RCC 7860 (cell line): ENCODE data around the gene RPTOR.
"Not testable (repeated sequence)": the region's sequence is repeated elsewhere in the genome, so short reads cannot be mapped to it uniquely, and the experiment has no call there.

ENCODE experiments used
- DNase-seq: peaks from one replicate; pipeline ENCODE4 v3.0.0-alpha.2; 2015; ENCODE audit warnings: low spot score
- FAIRE-seq: peaks from 2 replicates; lab custom pipeline; 2012; peaks lifted over from hg19 to GRCh38; lab: Jason Lieb, UNC

Gene RPTOR, protein sequence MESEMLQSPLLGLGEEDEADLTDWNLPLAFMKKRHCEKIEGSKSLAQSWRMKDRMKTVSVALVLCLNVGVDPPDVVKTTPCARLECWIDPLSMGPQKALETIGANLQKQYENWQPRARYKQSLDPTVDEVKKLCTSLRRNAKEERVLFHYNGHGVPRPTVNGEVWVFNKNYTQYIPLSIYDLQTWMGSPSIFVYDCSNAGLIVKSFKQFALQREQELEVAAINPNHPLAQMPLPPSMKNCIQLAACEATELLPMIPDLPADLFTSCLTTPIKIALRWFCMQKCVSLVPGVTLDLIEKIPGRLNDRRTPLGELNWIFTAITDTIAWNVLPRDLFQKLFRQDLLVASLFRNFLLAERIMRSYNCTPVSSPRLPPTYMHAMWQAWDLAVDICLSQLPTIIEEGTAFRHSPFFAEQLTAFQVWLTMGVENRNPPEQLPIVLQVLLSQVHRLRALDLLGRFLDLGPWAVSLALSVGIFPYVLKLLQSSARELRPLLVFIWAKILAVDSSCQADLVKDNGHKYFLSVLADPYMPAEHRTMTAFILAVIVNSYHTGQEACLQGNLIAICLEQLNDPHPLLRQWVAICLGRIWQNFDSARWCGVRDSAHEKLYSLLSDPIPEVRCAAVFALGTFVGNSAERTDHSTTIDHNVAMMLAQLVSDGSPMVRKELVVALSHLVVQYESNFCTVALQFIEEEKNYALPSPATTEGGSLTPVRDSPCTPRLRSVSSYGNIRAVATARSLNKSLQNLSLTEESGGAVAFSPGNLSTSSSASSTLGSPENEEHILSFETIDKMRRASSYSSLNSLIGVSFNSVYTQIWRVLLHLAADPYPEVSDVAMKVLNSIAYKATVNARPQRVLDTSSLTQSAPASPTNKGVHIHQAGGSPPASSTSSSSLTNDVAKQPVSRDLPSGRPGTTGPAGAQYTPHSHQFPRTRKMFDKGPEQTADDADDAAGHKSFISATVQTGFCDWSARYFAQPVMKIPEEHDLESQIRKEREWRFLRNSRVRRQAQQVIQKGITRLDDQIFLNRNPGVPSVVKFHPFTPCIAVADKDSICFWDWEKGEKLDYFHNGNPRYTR (N-terminal part only)

DNA sequence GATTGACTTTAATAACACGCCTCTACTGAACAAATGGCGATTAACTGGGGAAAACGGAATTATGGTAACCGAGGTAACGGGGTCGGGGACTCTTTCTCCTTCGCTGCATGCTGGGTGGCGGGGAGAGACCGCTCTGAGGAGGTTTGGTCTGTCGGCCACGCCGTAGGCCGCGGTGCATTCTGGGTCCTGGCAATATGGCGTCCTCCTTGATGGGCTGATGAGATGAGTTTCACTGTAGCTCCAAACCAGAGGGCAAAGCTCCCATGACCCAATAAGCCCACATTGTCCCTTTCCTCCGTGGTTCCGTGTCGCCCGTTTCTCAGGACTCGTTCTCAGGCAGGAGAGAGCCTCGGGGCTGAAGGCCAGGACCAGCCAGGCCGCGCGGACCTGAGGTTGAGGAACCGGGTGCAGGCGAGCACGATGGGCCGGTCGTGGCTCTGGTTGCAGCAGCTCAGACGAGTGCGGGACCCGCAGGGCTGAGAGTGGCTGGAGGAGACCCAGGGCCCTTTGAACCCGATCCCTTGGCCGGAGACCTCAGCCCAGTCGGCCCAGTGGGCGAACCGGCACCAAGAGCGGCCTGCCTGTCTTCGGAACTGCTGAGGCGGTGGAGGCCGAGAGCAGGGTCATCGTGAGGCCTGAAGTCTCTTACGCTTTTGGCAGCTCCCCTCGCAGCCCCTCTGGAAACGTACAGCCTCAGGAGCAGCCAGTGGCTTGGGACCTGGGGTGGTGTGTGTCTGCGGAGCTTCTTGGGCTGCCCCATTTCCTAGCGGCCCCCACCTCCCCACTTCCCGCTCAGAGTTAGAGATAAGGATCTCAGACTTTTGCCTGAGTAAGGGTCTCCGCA is at the start of gene RPTOR:
RPTOR (plus strand) TSS at position 184 of the 844 bp plus-strand sequence. CDS start 792 bp downstream, outside the sequence.
- FAIRE-seq = peak; percentile 17
- DNase-seq = peak; percentile 72

DNA sequence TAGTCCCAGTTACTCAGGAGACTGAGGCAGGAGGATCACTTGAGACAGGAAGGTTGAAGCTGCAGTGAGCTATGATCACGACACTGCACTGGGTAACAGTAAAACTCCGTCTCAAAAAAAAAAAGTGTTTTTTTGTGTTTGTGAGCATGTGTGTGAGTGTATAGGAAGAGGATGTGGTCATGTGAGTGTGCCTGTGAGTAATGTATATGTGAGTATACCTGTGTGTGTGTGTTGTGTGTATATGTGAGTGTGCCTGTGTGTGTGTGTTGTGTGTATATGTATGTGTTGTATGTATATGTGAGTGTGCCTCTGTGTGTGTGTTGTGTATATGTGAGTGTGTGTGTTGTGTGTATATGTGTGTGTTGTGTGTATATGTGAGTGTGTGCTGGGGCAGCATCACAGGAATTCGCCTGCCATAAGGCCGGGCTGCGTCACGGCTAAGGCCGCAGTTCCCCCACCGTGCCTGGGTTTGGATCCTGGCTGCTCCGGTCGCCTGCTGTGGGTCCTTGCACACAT is 46.9 kb upstream of the RPTOR start:
- no peak for DNase-seq
- no peak for FAIRE-seq

DNA sequence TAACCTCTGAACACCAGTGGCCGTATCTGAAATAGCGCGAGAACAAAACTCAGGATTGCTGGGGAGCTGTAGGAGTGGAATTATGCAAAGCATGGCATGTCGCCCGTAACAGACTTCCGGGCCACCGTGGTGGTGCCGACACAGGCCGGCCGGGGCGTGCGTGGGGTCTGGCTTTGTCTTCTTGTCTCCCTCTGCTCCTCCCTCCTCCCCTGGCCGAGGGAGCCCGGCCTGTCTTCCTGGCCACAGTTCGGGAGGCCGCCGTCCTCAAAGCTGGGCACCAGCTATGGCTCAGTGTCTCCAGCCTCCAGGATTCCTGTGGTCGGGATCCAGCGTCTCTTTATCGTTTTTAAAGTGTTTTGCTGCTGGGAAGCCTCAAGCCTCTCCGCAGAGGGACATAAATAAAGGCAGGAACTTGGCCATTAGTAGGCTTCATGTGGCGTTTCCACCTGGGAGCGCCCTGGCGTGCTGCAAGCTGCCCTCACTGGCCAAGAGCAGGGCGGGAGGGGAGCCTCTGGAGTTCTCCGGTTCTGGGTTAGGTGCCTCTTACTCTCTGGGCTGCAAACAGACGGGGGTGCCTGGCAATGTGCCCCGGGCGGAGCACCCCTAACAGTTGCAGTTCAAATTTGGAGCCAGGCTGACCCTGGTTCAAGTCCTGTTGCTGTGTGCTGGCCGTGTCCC is 46.3 kb upstream of the RPTOR start:
- DNase-seq = no peak
- FAIRE-seq = no peak

DNA sequence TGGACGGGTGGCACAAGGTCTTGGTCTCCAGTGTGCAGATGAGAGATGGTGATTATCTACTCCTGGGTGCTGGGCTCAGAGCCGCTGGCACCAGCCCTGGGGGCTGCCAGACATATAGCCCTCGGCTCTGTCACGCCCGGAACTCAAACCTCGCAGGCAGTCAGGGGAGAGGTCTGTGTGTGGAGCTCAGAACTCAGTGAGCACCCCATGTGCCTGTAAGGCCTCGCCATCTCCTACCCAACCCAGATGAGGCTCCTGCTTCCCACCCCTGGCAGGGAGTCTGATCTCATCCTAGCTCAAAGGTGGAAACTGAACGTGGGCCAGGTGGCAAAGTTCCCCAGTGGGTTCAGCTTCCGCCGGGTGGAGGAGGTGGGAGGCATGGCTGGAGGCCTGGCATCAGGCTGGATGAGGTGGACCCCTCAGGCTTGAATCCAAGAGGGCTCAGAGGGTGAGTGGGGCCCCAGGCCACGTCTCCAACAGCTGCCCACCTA is 45.7 kb upstream of the RPTOR start:
- DNase-seq (no peak), FAIRE-seq (no peak)

DNA sequence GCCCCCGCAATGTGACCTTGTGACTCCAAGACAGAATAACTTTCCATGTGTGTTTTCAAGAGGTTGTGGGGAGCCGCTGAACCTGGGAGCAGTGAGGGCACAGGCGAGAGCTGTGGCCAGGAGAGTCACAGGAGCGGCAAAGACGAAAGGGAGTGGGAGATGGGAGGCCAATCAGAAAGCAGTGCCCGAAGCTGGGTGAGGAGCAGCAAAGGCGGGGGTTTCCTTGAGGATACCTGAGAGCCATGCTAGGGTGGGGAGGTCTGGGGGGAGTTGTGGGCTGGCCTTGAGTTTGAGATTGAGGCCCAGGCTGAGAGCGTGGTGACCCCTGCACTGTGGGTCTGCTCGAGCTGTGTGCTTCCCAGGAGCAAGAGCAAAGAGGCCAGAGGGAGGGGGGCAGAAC is 45.1 kb upstream of the RPTOR start:
- no peak for FAIRE-seq
- DNase-seq = no peak

DNA sequence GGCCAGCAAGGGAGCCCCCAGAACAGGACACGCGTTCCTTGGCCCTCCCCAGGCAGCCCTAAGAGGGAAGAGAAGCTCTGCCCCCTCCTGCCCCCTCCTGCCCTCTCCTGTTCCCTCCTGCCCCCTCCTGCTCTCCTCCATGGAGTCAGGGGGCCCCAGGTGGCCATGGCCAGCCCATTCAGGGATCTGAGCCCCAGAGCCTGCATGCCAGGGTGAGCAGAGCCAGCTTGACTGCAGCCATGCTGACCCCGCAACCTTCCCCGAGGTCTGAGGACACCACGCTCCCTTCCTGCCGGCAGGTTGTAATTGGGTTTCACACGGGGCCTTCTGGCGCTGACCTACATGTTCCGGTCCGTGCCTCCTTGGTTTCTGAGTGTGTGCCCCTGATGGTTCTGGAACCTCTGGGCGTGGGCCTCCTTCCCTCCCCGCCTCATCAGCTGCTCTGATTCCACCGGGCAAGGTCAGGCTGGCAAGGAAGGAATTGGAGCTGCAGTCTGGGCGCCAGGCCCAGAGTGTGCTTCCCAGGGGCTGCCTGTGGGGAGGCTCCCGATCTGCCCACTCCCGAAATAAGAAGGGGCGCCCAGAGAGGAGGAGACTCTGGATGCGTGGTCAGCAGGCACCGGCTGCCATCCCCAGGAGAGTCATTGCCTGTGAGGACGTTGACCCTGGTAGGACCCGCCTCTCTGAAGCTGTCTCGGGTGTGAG is 44.5 kb upstream of the RPTOR start:
- no peak for FAIRE-seq
- no peak for DNase-seq

DNA sequence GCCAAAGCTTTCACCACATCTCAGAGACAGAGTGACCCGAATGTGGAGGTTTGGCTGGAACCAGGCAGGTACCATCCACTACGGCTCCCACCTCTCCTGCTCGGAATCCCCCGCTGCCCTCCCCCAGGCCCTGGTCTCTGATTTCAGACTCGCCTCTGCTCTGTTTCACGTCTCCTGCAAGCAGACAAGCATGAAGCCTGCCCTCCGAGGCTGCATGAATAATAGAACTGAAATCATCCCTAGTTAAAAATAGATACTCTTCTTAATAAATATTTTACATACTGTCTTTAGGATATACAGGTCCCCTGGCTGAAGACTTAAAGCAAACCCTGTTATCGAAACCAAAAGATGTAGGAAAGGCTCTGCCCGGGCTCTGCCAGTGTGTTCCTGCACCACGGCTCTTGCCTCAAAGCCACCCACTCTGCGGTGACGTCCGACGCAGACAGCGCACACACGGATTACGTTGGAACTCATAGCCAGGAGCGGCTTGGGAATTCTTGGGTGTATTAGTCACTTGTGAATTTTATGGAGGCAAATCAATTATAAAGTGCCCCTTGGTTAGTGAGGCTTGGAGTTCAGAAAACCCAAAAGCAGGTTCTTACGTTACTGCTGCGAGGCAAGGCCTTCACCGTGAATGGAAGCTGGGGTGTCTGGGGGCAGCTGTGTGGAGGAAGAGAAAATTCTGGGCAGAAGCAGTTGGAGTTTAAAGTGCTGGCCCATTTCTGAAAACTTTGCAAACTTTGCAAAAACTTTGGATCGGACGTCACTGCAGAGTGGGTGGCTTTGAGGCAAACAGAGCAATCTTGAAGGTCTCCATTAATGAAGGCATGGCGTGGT is 42.7 kb upstream of the RPTOR start:
- DNase-seq (peak; percentile 31), FAIRE-seq (no peak)

DNA sequence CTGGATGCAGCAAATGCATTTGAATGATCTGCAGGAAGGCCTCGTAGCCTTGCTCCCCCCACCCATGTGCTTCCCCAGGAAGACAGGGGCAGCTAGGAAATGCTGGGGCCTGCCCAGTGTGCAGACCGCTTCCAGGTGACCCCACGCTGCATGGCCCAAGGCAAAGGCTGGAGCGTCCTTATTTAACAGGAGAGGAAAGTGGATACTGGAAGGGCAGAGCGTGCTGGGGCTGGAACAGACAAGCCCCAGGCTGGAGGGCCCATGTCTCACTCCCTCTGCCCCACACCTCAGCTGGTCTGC is 42.1 kb upstream of the RPTOR start:
- no peak for FAIRE-seq
- no peak for DNase-seq

DNA sequence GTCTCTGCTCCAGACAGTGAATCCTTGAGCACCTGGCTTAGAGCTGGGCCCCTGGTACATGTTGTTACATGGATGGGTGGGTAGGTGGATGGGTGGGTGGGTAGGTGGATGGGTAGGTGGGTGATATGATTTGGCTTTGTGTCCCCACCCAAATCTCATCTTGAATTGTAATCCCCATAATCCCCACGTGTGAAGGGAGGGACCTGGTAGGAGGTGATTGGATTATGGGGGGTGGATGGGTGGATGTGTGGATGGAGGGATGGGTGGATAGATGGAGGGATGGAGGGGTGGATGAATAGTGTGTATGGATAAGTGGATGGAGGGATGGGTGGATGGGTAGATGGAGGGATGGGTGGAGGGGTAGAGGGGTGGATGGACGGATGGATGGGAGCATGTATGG is 41.6 kb upstream of the RPTOR start:
- FAIRE-seq = no peak
- no peak for DNase-seq

DNA sequence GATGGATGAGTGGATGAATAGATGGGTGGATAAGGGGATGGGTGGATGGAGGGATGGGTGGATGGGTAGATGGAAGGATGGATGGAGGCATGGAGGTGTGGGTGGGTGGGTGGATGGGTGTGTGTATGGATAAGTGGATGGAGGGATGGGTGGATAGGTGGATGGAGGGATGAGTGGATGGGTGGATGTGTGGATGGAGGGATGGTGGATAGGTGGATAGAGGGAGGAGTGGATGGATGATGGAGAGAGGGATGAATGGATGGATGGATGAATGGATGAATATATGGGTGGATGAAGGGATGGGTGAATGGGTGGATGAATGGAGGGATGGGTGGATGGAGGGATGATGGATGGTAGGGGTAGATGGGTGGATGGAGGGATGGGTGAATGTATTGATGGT is 40.7 kb upstream of the RPTOR start:
- DNase-seq = no peak
- no peak for FAIRE-seq

DNA sequence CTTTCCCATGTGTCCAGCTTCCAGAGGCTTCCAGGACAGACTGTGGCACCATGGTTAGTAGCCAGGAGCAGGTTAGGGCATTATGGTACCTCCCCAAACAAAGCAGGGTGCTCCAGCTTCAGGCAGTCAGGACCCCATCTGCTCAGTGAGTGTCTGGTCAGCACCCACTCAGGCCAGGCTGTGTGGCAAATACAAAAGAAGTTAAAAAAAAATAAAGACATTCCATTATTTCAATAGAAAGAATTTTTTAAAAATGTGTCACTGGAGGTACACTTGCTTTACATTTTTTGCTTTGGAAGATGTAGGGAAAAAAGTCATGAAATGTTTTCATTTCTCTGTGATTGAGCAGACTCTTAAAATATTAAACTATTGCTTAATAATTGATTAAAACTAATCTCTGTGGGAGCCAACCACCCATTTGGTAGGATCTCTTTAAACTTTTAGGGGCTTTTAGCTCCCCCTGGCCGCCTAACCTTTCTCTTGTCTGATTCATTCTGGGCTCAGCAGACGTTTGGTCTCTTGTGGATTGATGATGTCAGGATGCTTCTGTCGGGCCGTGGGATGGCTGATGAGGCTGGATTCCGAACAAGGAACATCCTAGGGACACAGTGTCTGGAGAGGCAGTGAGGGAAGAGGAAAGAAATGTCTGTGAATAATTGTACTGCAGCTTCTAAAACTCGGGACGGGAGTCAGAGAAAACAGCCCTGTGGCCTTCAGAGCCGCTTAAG is 39.8 kb upstream of the RPTOR start:
- DNase-seq (peak; percentile 33), FAIRE-seq (no peak)

DNA sequence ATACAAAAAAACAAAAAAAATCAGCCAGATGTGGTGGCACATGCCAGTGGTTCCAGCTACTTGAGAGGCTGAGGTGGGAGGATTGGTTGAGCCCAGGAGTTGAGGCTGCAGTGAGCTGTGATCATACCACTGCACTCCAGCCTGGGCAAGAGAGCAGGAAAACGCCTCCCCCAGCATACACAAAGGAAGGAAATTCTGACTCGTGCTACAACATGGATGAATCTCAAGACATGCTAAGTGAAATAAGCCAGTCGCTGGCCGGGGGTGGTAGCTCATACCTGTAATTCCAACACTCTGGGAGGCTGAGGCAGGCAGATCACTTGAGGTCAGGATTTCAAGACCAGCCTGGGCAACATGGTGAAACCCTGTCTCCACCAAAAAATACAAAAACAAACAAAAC is 37.5 kb upstream of the RPTOR start:
- not testable (repeated sequence) for DNase-seq, FAIRE-seq

DNA sequence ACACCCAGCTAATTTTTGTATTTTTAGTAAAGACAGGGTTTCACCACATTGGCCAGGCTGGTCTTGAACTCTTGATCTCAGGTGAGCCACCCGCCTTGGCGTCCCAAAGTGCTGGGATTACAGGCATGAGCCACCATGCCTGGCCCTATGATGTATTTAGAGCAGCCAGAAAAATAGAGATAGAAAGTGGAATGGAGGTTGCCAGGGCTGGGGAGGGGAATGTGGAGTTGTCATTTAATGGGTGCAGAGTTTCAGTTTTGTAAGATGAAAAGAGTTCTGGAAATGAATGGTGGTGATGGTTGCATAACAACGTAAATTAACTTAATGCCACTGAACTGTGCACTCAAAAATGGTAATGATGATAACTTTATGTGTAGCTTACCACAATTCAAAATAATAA is 36.7 kb upstream of the RPTOR start:
- FAIRE-seq (no peak), DNase-seq (no peak)

DNA sequence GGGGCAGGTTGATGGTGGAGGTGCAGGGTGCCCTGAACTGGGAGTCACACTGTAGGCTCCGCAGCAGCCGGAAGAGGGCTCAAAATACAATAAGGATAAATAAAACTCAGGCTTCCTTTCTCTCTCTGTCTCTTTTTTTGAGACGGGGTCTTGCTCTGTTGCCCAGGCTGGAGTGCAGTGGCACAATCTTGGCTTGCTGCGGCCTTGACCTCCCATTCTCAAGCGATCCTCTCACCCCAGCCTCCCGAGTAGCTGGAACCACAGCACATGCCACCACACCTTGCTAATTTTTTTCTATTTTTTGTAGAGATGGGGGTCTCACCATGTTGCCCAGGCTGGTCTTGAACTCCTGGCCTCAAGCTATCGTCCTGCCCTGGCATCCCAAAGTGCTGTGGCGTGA is 35.3 kb upstream of the RPTOR start:
- no peak for FAIRE-seq
- no peak for DNase-seq

DNA sequence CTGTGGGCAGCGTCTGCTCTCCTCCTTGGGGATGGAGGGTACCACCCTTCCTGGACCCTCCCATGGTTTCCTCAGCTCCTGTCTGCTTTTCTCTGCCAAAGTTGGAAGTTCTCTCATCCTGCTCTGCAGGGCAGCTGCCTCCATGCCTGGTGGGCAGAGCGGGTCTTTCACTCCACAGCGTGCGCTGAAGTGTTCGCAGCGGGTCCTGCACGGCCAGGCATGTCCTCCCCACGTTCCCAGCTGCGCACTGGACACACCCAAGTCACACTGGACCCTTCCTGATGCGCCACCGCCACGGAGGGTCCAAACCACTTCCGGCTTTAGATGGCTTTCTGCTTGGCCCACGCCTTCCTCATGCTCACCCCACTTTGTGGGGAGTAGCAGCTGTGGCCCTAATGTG is 34.5 kb upstream of the RPTOR start:
- FAIRE-seq (no peak), DNase-seq (no peak)

DNA sequence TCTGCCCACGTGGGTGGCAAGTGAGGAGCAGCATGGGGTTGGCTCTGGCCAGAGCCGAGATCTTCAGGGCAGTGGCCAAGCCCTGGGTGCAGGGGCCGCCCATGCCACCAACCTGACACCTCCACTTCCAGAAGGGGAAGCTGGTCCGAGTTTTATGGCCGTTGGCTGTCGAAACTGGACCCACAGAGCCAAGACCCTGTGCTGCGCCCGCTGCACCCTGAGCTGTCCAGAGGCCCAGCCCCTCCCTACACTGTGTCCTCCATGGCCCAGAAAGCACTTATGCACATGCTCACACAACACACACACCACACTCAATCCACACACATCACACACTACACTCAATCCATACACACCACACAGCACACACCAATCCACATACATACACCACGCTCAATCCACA is 33.9 kb upstream of the RPTOR start:
- DNase-seq (no peak), FAIRE-seq (no peak)

DNA sequence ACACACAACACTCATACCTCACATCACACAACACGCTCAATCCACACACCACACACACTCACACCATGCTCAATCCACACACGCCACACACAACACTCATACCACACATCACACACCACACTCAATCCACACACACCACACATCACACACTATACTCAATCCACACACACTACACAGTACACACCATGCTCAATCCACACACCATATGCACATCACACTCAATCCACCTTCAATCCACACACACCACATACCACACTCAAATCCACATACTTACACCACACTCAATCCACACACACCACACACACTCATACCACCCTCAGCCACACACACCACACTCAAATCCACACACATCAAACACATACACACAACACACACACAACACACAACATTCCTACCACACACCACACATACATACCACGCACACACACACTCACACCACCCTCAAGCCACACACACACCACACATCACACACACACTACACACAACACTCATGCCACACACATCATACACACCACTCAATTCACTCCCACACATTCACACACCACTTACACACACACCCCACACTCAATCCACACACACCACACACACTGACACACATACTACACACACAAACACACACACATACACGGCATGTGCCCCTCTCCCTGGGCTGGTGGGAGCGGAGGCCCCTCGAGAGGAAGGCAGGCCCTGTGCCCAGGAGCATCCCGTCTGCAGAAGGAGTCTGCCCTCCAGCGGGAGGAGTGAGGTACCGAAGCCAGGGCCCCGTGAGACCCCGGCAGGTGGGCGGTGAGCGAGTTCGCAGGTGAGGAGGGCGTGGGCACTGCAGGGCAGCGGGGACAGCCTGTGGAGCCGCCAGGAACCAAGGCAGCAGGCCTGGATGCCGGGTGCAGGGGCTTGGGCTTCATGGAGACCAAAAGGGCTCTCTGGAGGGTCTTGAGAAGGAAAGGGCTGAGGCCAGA is 33.1 kb upstream of the RPTOR start:
- no peak for DNase-seq
- no peak for FAIRE-seq
